K562 (cell line): ENCODE measurements around the gene NAP1L1. TPM values are rescaled to one million over a fixed set of nuclear protein-coding genes. Genes with fewer than 3 reads are reported as not detected.

ENCODE experiments used
- CBX2 ChIP-seq: fragments of 200-600 bp; sonication (generic); IDR thresholded peaks from one replicate; pipeline ENCODE4 v1.6.1; 2012; ENCODE audit warnings: mild to moderate bottlenecking, low read length, inconsistent platforms; ENCODE audit not compliant: insufficient read depth, poor library complexity, severe bottlenecking
- ETV6 ChIP-seq, 3 experiments: fragments of 150-350 bp in 1 of 3; sonication (generic) in 1 of 3; formaldehyde crosslinking in 1 of 3; IDR thresholded peaks; 2 replicates each; pipeline versions ENCODE4 v1.6.1 to v1.8.0; 2014 to 2022; ENCODE audit warnings: borderline replicate concordance in 2 of 3, low read depth in 2 of 3, antibody characterized with exemption in 1 of 3, low read length in 1 of 3, mild to moderate bottlenecking in 1 of 3, missing genetic modification reagents in 1 of 3
- HDGF ChIP-seq: fragments of 450-650 bp; IDR thresholded peaks from 2 replicates; pipeline ENCODE4 v1.6.1; 2016
- JUND ChIP-seq, 2 experiments: IDR thresholded peaks; 2 replicates in 1 of 2; 3 replicates in 1 of 2; pipeline ENCODE4 v1.6.1; 2011; ENCODE audit warnings: borderline replicate concordance in 2 of 2, low read depth in 2 of 2, low read length in 2 of 2, improper control_type of control experiment in 1 of 2, missing biosample characterization in 1 of 2, missing genetic modification characterization in 1 of 2, missing genetic modification reagents in 1 of 2
- KDM1A ChIP-seq, 2 experiments: fragments of 450-650 bp; IDR thresholded peaks; 2 replicates each; pipeline ENCODE4 v1.6.1; 2016; ENCODE audit warnings: mild to moderate bottlenecking in 2 of 2
- MAZ ChIP-seq, 2 experiments: fragments of 450-650 bp in 1 of 2; sonication (generic) in 1 of 2; formaldehyde crosslinking; IDR thresholded peaks in 1 of 2; conservative IDR thresholded peaks in 1 of 2; 2 replicates each; pipeline versions ENCODE4 v1.4.0 to v1.5.0; 2020; ENCODE audit warnings: mild to moderate bottlenecking in 1 of 2, missing genetic modification reagents in 1 of 2
- MTA1 ChIP-seq: fragments of 450-650 bp; IDR thresholded peaks from 2 replicates; pipeline ENCODE4 v1.6.1; 2017; ENCODE audit warnings: borderline replicate concordance
- NBN ChIP-seq: fragments of 450-650 bp; IDR thresholded peaks from 2 replicates; pipeline ENCODE4 v1.6.1; 2016; ENCODE audit warnings: low read depth, mild to moderate bottlenecking
- NFIC ChIP-seq: fragments of 450-650 bp; IDR thresholded peaks from 2 replicates; pipeline ENCODE4 v1.6.1; 2017; ENCODE audit warnings: mild to moderate bottlenecking, inconsistent platforms
- RBM15 ChIP-seq: fragments of 200-400 bp; formaldehyde crosslinking; IDR thresholded peaks from 2 replicates; pipeline ENCODE4 v1.6.1; 2018; ENCODE audit warnings: mild to moderate bottlenecking, low read length, moderate library complexity; ENCODE audit not compliant: insufficient read depth
- RNF2 ChIP-seq: sonication (generic); IDR thresholded peaks from 2 replicates; pipeline ENCODE4 v1.6.1; 2016
- SMAD4 ChIP-seq: fragments of 250-450 bp; sonication (Bioruptor Pico); conservative IDR thresholded peaks from 2 replicates; pipeline ENCODE4 v1.8.0; 2021; ENCODE audit warnings: inconsistent platforms, mild to moderate bottlenecking, moderate library complexity
- SP2 ChIP-seq: IDR thresholded peaks from 2 replicates; pipeline ENCODE4 v1.6.1; 2011; ENCODE audit warnings: mild to moderate bottlenecking, low read depth, low read length, moderate library complexity; ENCODE audit not compliant: poor library complexity, severe bottlenecking; ENCODE audit errors: extremely low read depth
- SPI1 ChIP-seq: IDR thresholded peaks from 2 replicates; pipeline ENCODE4 v1.6.1; 2011; ENCODE audit warnings: low read depth, low read length, control low read depth, borderline replicate concordance
- TBL1XR1 ChIP-seq, 2 experiments: IDR thresholded peaks; 2 replicates each; pipeline ENCODE4 v1.6.1; 2012; ENCODE audit warnings: improper control_type of control experiment in 2 of 2, low read length in 2 of 2, mild to moderate bottlenecking in 1 of 2
- THRAP3 ChIP-seq: fragments of 450-650 bp; IDR thresholded peaks from 2 replicates; pipeline ENCODE4 v1.6.1; 2016; ENCODE audit warnings: mild to moderate bottlenecking, inconsistent platforms, borderline replicate concordance
- ZBTB17 ChIP-seq: fragments of 450-650 bp; formaldehyde crosslinking; IDR thresholded peaks from 2 replicates; pipeline ENCODE4 v1.4.0; 2020; ENCODE audit warnings: mild to moderate bottlenecking
- ZNF253 ChIP-seq: fragments of 250-450 bp; sonication (Bioruptor Pico); conservative IDR thresholded peaks from 2 replicates; pipeline ENCODE4 v1.6.1; 2021; ENCODE audit warnings: mild to moderate bottlenecking
- ZNF263 ChIP-seq: sonication (generic); formaldehyde crosslinking; IDR thresholded peaks from 2 replicates; pipeline ENCODE4 v1.8.0; 2022; ENCODE audit warnings: mild to moderate bottlenecking, missing genetic modification reagents, borderline replicate concordance
- polyA plus RNA-seq, 8 experiments: library from polyadenylated mRNA; depleted of rRNA in 4 of 8; stranded (reverse) in 5 of 8; unstranded in 3 of 8; fragments of >200 nt; fragmentation: Nextera tagmentation in 2 of 8; fragmentation: Illumina TruSeq in 1 of 8; extraction: Ambion mirVana in 2 of 8; extraction: Trizol in 1 of 8; gene quantifications; 2 replicates each; pipeline versions ENCODE4 v1.2.1 to v1.2.3, GENCODE V29; 2011 to 2014; ENCODE audit warnings: inconsistent platforms in 1 of 8, missing spikeins in 1 of 8
- total RNA-seq, 7 experiments: library from RNA; depleted of rRNA in 6 of 7; stranded (reverse); fragments of >200 nt in 6 of 7; fragmentation: Illumina TruSeq in 2 of 7; extraction: Trizol in 2 of 7; gene quantifications; 2 replicates each; pipeline versions ENCODE4 v1.2.1 to v1.2.3, GENCODE V29; 2011 to 2021; ENCODE audit warnings: low replicate concordance in 1 of 7
- TF ChIP-seq, protein P1 (sequence below): fragments of 250-450 bp; sonication (Bioruptor Pico); IDR thresholded peaks from 2 replicates; pipeline ENCODE4 v1.5.0; 2022; ENCODE audit warnings: mild to moderate bottlenecking
- TF ChIP-seq, protein P2 (sequence below), 2 experiments: IDR thresholded peaks; 2 replicates each; pipeline ENCODE4 v1.6.1; 2012; ENCODE audit warnings: improper control_type of control experiment in 2 of 2, low read depth in 2 of 2, low read length in 2 of 2, borderline replicate concordance in 1 of 2

The NAP1L1 gene
- total and polyA plus RNA-seq, 9 of the 15 experiments (the other 6 are each of a cell fraction or from before 2014, with no cell fraction given) = 287 to 747 (median 450) TPM

DNA sequence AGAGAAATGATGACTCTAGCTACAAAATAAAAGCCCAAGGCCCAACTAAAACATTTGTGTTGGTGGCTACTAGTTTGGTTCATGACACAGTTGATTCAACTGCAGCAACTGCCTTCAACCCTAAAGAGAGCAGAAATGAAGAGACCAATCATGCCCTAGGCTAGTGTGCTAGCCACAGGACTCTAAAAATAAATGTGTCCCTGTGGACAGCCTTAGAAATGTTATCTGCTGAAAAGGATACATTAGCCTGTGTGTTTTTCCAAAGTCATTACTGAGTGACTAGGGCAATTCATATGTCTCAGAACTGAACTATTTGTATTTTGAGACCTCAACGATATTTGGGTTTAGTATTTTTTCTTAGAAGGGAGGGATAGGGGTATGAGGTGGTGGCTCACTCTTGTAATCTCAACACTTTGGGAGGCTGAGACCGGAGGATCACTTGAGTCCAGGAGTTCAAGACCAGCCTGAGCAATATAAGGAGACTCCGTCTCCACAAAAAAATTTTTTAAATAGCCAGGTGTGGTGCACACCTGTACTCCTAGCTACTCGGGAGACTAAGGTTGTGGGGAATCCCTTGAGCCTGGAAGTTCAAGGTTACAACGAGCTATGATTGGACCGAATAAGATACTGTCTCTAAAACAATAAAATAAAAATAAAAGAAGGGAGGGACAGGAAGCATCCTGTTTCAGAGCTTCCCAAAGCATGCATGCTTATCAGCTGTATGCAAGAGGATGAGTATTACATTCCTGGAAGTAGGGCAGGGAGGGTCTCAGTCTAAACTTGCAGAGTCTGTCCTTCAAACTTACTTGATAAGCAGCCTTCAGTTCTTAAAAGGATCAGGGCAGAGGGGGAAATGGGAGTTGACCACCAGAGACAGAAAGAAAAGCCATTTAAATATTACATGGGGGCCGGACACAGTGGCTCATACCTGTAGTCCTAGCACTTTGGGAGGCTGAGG lies 29.6 kb upstream of the NAP1L1 start (continued):
- TF ChIP-seq SPI1 (no peak), NBN (no peak), MAZ (CRISPR knock-in tag; conservative IDR thresholded peaks at IDR 0.05 in 1 of 2, IDR thresholded peaks at IDR 0.05 in 1 of 2) (peak in 1 of 2 experiments; percentile 16; a peak in 1 of 4 replicates), HDGF (no peak), RNF2 (0 out of 2 replicates have a peak, but pooled peaks have one; percentile 38), SMAD4 (CRISPR knock-in tag) (peak; percentile 51), NFIC (peak; percentile 63), CBX2 (no peak), ETV6 (IDR thresholded peaks at IDR 0.05; ENCODE audit: borderline replicate concordance in 1 of 2, low read depth in 2 of 2, low read length in 1 of 2) (0 out of 4 replicates have a peak, but pooled peaks of 1 of the 2 experiments have one; percentile 24), ETV6 (CRISPR knock-in tag; IDR thresholded peaks at IDR 0.05; ENCODE audit: borderline replicate concordance) (no peak), THRAP3 (peak; percentile 66; the same call in 1 of the 2 replicates), ZBTB17 (no peak), SP2 (no peak), ZNF263 (CRISPR knock-in tag) (no peak), TBL1XR1 (IDR thresholded peaks at IDR 0.05; ENCODE audit: low read length in 2 of 2) (peak in 1 of 2 experiments; percentile 73; a peak in 2 of 4 replicates), ZNF253 (CRISPR knock-in tag) (no peak), MTA1 (peak; percentile 19; the same call in 1 of the 2 replicates), JUND (IDR thresholded peaks at IDR 0.05; ENCODE audit: borderline replicate concordance, low read depth, low read length) (peak; percentile 85; the same call in 1 of the 2 replicates), JUND (tag; IDR thresholded peaks at IDR 0.05; ENCODE audit: borderline replicate concordance, low read depth, low read length) (peak; percentile 87; the same call in 2 of the 3 replicates), RBM15 (no peak), KDM1A (IDR thresholded peaks at IDR 0.05) (peak; percentile 73 to 84)
- TF ChIP-seq, protein P1, sequence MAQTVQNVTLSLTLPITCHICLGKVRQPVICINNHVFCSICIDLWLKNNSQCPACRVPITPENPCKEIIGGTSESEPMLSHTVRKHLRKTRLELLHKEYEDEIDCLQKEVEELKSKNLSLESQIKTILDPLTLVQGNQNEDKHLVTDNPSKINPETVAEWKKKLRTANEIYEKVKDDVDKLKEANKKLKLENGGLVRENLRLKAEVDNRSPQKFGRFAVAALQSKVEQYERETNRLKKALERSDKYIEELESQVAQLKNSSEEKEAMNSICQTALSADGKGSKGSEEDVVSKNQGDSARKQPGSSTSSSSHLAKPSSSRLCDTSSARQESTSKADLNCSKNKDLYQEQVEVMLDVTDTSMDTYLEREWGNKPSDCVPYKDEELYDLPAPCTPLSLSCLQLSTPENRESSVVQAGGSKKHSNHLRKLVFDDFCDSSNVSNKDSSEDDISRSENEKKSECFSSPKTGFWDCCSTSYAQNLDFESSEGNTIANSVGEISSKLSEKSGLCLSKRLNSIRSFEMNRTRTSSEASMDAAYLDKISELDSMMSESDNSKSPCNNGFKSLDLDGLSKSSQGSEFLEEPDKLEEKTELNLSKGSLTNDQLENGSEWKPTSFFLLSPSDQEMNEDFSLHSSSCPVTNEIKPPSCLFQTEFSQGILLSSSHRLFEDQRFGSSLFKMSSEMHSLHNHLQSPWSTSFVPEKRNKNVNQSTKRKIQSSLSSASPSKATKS = no peak
- TF ChIP-seq, protein P2, sequence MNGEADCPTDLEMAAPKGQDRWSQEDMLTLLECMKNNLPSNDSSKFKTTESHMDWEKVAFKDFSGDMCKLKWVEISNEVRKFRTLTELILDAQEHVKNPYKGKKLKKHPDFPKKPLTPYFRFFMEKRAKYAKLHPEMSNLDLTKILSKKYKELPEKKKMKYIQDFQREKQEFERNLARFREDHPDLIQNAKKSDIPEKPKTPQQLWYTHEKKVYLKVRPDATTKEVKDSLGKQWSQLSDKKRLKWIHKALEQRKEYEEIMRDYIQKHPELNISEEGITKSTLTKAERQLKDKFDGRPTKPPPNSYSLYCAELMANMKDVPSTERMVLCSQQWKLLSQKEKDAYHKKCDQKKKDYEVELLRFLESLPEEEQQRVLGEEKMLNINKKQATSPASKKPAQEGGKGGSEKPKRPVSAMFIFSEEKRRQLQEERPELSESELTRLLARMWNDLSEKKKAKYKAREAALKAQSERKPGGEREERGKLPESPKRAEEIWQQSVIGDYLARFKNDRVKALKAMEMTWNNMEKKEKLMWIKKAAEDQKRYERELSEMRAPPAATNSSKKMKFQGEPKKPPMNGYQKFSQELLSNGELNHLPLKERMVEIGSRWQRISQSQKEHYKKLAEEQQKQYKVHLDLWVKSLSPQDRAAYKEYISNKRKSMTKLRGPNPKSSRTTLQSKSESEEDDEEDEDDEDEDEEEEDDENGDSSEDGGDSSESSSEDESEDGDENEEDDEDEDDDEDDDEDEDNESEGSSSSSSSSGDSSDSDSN (IDR thresholded peaks at IDR 0.05; ENCODE audit: borderline replicate concordance in 1 of 2, low read depth in 2 of 2, low read length in 2 of 2) = peak in 1 of 2 experiments; percentile 13; a peak in 1 of 4 replicates
